CD4-positive, alpha-beta T cell (primary cell): ENCODE data around the gene PROB1. TPM values are rescaled to one million over a fixed set of nuclear protein-coding genes. Genes with fewer than 3 reads are reported as not detected.

Experiments used
- ATAC-seq: fragments of 200-7000 bp; cut with Tn5 transposase; one replicate; pipeline ENCODE4 v1.10.0; 2022; ENCODE audit warnings: mild to moderate bottlenecking; ENCODE audit not compliant: poor library complexity
- CTCF ChIA-PET: fragments of 350-600 bp; sonication (Branson Sonifier 250); formaldehyde crosslinking; loops from one replicate; lab custom pipeline; 2021; ENCODE audit warnings: antibody characterized with exemption, inconsistent platforms; lab: Charles Lee
- POLR2A ChIA-PET: fragments of 350-600 bp; sonication (Branson Sonifier 250); formaldehyde crosslinking; loops from one replicate; lab custom pipeline; 2021; ENCODE audit warnings: antibody characterized with exemption, inconsistent platforms; lab: Charles Lee
- DNase-seq, 14 experiments: peaks; one replicate each; pipeline ENCODE4 v3.0.0-alpha.2; 2013 to 2020; ENCODE audit warnings: mixed read lengths in 2 of 14
- H3K27ac ChIP-seq, 2 donors: one replicate each; pipeline versions ENCODE4 v1.5.1 to v1.7.0; 2013; ENCODE audit warnings: low read length in 2 of 2, low read depth in 1 of 2, mild to moderate bottlenecking in 1 of 2
- H3K27me3 ChIP-seq, 2 experiments: 1 replicate in 1 of 2; 2 replicates in 1 of 2; pipeline versions ENCODE4 v1.6.1 to v1.7.0; 2013; ENCODE audit warnings: low read length in 2 of 2, control low read depth in 1 of 2, mild to moderate bottlenecking in 1 of 2, moderate library complexity in 1 of 2; ENCODE audit not compliant: insufficient read depth in 2 of 2, control insufficient read depth in 1 of 2
- H3K36me3 ChIP-seq: one replicate; pipeline ENCODE4 v1.6.1; 2013; ENCODE audit warnings: low read length, control low read depth; ENCODE audit not compliant: insufficient read depth
- H3K4me1 ChIP-seq: one replicate; pipeline ENCODE4 v1.6.1; 2013; ENCODE audit warnings: low read length, control low read depth; ENCODE audit not compliant: insufficient read depth
- H3K4me3 ChIP-seq: one replicate; pipeline ENCODE4 v1.5.1; 2013; ENCODE audit warnings: mild to moderate bottlenecking, low read length, moderate library complexity
- H3K9me3 ChIP-seq, 2 experiments: 1 replicate in 1 of 2; 2 replicates in 1 of 2; pipeline versions ENCODE4 v1.6.1 to v1.7.0; 2013; ENCODE audit warnings: low read length in 2 of 2, mild to moderate bottlenecking in 2 of 2, control low read depth in 1 of 2, moderate library complexity in 1 of 2; ENCODE audit not compliant: control insufficient read depth in 1 of 2, insufficient read depth in 1 of 2
- H3K27ac Mint-ChIP-seq: one replicate; pipeline ENCODE4 v1.8.0; 2020; ENCODE audit warnings: mixed read lengths
- H3K27me3 Mint-ChIP-seq: one replicate; pipeline ENCODE4 v1.8.0; 2021; ENCODE audit warnings: mixed read lengths
- H3K36me3 Mint-ChIP-seq: one replicate; pipeline ENCODE4 v1.8.0; 2021; ENCODE audit warnings: low read depth, mixed read lengths
- H3K4me1 Mint-ChIP-seq: one replicate; pipeline ENCODE4 v1.8.0; 2021; ENCODE audit warnings: low read depth, mixed read lengths
- H3K4me3 Mint-ChIP-seq: one replicate; pipeline ENCODE4 v1.8.0; 2020; ENCODE audit warnings: mild to moderate bottlenecking, mixed read lengths
- H3K9me3 Mint-ChIP-seq: one replicate; pipeline ENCODE4 v1.8.0; 2020; ENCODE audit warnings: mixed read lengths
- intact Hi-C, 2 experiments: fragments of 100-400 bp; cut with DNase I in 1 of 2; cut with micrococcal nuclease in 1 of 2; formaldehyde crosslinking; loops; one replicate each; pipeline versions ENCODE4 v1.15.1 to v1.9.0; 2023 to 2025; cut with DNase I, micrococcal nuclease
- total RNA-seq, 174 experiments: library from RNA in 2 of 174; stranded (reverse) in 2 of 174; gene quantifications; one replicate each; pipeline ENCODE4 v1.2.3 and lab custom pipeline; 2021 to 2026
- TF ChIP-seq, protein P1 (sequence below): fragments of 200-600 bp; IDR thresholded peaks from one replicate; pipeline ENCODE4 v1.8.0; 2022; ENCODE audit warnings: antibody characterized with exemption, mild to moderate bottlenecking

The PROB1 gene
- total RNA-seq, 2 experiments from 2014 or later = 0.25 to 0.41 TPM

DNA sequence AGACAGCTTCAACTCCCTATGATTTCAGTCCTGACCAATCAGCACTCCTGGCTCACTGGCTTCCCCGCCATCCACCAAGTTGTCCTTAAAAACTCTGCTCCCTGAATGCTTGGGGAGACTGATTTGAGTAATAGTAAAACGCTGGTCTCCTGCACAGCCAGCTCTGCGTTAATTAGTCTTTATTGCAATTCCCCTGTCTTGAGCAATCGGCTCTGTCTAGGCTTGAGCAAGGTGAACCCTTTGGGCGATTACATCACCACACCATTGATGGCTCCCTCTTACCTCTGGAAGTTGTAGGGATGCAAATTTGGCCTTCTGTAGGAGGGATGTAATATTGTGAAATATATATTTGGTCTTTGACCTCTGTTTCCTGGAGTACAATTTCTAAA lies 8.9 kb downstream of the PROB1 start:
- no peak overlapping the region for H3K4me3 ChIP-seq
- no peaks in the 10 kb centered on the region for H3K9me3 ChIP-seq
- H3K36me3 ChIP-seq = no peaks in the 10 kb centered on the region
- TF ChIP-seq, protein P1, sequence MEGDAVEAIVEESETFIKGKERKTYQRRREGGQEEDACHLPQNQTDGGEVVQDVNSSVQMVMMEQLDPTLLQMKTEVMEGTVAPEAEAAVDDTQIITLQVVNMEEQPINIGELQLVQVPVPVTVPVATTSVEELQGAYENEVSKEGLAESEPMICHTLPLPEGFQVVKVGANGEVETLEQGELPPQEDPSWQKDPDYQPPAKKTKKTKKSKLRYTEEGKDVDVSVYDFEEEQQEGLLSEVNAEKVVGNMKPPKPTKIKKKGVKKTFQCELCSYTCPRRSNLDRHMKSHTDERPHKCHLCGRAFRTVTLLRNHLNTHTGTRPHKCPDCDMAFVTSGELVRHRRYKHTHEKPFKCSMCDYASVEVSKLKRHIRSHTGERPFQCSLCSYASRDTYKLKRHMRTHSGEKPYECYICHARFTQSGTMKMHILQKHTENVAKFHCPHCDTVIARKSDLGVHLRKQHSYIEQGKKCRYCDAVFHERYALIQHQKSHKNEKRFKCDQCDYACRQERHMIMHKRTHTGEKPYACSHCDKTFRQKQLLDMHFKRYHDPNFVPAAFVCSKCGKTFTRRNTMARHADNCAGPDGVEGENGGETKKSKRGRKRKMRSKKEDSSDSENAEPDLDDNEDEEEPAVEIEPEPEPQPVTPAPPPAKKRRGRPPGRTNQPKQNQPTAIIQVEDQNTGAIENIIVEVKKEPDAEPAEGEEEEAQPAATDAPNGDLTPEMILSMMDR = no peak
- ChIA-PET POLR2A (interaction anchor here (1.2 to 1.5 kb wide), 3 partner anchors 16 to 97 kb away, joined by 3 to 5 read pairs (median 4); partner anchors contain the start of genes PAIP2 and STING1), CTCF (interaction anchor here (1.0 kb wide), 1 partner anchor 18 kb away, joined by 3 read pairs; the partner anchor contains the start of gene SPATA24)
- Mint-ChIP-seq H3K4me3 (peak overlapping the region; percentile 87), H3K27me3 (no peaks in the 10 kb centered on the region), H3K4me1 (peaks cover 48% of the 10 kb centered on the region), H3K9me3 (no peaks in the 10 kb centered on the region), H3K27ac (peak overlapping the region; percentile 85), H3K36me3 (no peaks in the 10 kb centered on the region)
- H3K27ac ChIP-seq = no peak overlapping the region
- DNase-seq (no peak), ATAC-seq (no peak)
- H3K4me1 ChIP-seq = peaks cover 51% of the 10 kb centered on the region
- no peaks in the 10 kb centered on the region for H3K27me3 ChIP-seq
- intact Hi-C loops = loop anchor here in 1 of 2 experiments (5.0 kb wide), 1 partner anchor 44 kb away; the partner anchor contains the start of gene PAIP2

DNA sequence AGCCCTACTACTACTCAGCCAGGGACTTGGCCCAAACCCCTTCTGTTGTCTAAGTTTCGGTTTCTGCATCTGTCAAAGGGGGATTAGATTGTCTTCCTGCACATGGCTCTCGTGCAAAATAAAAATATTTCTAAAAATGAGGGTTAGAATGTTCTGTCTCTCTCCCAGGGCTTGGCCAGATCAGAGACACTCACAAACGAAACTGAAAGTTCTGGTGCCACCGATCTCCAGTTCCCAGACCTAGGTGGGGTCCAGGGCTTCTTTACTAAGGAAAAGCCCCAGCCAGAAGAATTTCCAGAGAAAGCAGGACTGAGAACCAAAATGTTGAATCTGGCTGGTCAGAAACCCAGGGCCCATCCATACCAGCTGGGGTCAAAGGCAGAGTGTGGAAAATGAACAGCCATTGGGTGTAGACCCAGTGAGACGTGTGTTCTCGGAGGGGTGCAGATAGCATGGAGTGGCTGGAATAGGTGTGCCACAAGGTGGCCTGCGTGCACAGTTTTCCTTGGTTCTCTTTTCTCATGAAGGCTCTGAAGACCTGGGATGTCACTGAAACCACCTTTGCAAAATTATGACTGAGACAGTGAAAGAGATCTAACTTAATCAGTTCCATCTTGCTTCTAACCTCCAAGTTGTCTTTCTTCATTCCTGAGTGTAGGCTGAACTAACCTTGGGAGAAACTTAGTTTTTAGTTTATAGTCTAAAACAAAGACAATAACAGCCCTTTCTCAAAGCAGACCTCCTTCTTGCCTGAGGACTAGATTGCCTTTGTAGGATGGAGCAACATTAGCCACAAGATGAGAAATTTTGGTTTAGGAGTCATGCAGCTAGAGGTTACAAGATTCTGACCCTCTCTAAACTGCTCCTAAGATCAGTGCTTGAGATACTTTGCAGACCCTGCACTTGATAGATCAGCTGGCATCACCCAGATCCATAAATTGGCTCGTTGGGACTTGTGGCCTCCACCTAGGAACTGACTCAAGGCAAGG lies 9.5 kb downstream of the PROB1 start:
- H3K27ac Mint-ChIP-seq = peak overlapping the region; percentile 85
- POLR2A ChIA-PET = interaction anchor here (0.7 to 1.6 kb wide), 4 partner anchors 10 to 97 kb away, joined by 3 to 6 read pairs (median 4); partner anchors contain the start of gene STING1
- H3K4me1 Mint-ChIP-seq = peaks cover 41% of the 10 kb centered on the region

DNA sequence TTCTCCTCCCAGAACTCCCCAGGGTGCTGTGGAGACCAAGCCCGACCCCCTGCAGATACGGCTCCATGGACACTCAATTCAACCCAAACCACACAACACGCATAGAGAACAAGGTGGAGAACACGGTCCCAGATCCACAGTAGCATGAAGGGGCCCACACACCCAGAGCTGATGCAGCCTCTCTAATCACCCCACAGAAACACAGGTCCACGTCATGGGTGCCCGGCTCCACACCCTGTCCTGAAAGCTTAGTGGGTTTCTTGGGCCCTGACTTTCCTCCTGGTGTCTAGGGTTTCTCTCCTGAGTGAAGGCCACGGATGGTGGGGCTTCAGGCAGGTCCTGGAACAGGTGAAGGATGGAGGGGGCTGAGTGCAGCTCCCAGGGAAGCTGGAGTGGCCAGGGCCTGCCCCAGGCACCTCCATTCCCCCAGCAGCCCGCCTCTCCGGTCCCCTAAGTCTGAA lies 10.3 kb downstream of the PROB1 start:
- no peaks in the 10 kb centered on the region for H3K27me3 ChIP-seq
- ChIA-PET POLR2A (interaction anchor here (0.7 to 1.6 kb wide), 3 partner anchors 9 to 90 kb away, joined by 4 to 6 read pairs (median 4); no protein-coding TSS in a partner anchor), CTCF (no interaction called here)
- no peaks in the 10 kb centered on the region for H3K9me3 ChIP-seq
- Mint-ChIP-seq H3K4me1 (peaks cover 33% of the 10 kb centered on the region), H3K9me3 (no peaks in the 10 kb centered on the region), H3K27me3 (no peaks in the 10 kb centered on the region), H3K27ac (peak overlapping the region; percentile 85), H3K36me3 (no peaks in the 10 kb centered on the region), H3K4me3 (peak overlapping the region; percentile 87)
- H3K4me3 ChIP-seq = peak overlapping the region; percentile 52
- intact Hi-C loops = loop anchor here in 1 of 2 experiments (5.0 kb wide), 1 partner anchor 42 kb away; the partner anchor contains the start of gene PAIP2
- peaks cover 37% of the 10 kb centered on the region for H3K4me1 ChIP-seq
- TF ChIP-seq, protein P1 = no peak
- H3K27ac ChIP-seq = peak overlapping the region; percentile 29 to 71
- no peaks in the 10 kb centered on the region for H3K36me3 ChIP-seq
- no peak for DNase-seq
- ATAC-seq = no peak

More for the DNA sequence above, 9.5 kb downstream of the PROB1 start:
- H3K27me3 ChIP-seq = no peaks in the 10 kb centered on the region
- Mint-ChIP-seq H3K4me3 (peak overlapping the region; percentile 87), H3K27me3 (no peaks in the 10 kb centered on the region), H3K9me3 (no peaks in the 10 kb centered on the region), H3K36me3 (no peaks in the 10 kb centered on the region)
- no peaks in the 10 kb centered on the region for H3K9me3 ChIP-seq
- DNase-seq = peak in 4 of 14 experiments; percentile 43 to 59 (median 54)
- intact Hi-C loops = loop anchor here in 1 of 2 experiments (5.0 kb wide), 1 partner anchor 43 kb away; the partner anchor contains the start of gene PAIP2
- ATAC-seq = peak; percentile 65
- peak overlapping the region; percentile 52 for H3K4me3 ChIP-seq
- TF ChIP-seq, protein P1 = no peak
- peaks cover 44% of the 10 kb centered on the region for H3K4me1 ChIP-seq
- H3K27ac ChIP-seq = peak overlapping the region; percentile 29 to 71
- H3K36me3 ChIP-seq = no peaks in the 10 kb centered on the region
- CTCF ChIA-PET = interaction anchor here (1.0 kb wide), 1 partner anchor 19 kb away, joined by 3 read pairs; the partner anchor contains the start of gene SPATA24
